ENCODE measurements around the gene ZBTB7B.

The ZBTB7B gene

DNA sequence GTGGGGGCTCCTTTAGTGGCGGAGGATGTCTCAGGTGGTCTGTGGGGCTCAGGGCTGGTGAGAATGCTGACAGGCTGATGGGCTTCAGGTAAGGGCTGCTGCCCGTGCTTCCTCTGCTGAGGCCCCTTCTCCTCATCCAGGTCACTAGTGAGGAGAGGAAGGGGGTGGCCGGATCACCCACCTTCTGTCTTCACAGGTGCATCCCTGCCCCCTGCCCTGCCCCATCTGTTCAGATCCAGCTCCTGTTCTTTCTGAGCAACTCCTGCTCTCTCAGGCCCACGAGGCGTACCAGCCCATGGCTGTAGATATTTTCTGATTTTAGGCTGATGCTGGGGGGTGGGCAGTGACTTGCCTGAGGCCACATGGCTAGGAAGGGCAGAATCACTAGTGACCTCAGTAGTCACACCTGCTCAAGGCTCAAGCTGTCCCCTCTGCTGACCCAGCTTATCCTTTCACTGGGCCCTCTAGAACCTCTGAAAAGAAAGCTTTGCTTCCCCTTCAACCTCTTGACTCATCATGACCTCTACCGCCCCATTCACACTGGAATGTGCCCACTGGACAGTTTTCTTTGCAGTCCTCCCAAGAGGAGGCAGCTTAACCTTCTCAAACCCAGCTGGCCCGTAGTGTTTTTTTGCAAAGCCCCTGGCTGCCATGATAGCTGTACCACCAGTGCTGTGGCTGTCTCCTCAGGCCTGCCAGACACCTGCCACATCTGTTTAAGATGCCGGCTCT is 16.2 kb downstream of the ZBTB7B start:
- DNase-seq, result no peak

DNA sequence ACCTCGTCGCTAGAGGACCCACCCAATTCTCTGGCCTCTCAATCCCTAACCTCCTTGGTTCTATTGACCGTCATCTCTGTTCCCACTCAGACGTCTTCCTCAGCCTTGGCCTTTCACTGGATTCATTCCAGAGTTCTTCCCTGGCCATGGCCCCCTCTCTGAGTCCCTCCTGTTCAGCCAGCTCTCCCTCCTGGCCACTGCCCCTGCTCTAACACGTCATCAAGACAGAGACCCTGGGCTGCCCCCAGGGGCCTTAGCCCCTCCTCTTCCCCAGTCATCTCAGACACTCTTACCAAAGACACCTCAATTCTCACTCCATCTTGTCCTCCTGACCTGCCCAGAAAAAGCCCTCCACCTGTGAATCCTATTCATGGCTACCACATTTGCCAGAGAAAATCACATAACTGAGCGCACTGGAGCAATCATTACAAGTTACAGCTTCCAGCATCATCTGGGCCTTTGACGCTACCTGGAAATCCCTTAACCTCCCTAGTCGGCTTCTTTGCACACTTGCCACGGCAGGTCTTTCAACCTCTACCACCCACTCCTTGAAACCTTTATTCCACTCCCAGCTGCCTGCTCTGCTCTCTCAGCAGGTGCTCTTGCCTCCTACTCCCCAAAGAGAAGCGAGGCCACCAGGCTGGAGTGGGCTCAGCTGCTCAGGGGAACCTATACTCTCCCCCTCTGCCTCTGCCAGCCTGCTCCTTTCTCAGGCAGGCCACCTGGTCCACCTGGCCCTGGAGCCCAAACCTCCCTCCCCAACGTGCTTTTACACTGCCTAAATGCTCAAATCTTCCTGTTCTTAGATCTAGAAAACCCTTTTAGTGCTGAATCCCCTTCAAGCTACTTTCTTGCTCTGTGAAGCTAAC is 17.0 kb downstream of the ZBTB7B start:
- no peak for DNase-seq

DNA sequence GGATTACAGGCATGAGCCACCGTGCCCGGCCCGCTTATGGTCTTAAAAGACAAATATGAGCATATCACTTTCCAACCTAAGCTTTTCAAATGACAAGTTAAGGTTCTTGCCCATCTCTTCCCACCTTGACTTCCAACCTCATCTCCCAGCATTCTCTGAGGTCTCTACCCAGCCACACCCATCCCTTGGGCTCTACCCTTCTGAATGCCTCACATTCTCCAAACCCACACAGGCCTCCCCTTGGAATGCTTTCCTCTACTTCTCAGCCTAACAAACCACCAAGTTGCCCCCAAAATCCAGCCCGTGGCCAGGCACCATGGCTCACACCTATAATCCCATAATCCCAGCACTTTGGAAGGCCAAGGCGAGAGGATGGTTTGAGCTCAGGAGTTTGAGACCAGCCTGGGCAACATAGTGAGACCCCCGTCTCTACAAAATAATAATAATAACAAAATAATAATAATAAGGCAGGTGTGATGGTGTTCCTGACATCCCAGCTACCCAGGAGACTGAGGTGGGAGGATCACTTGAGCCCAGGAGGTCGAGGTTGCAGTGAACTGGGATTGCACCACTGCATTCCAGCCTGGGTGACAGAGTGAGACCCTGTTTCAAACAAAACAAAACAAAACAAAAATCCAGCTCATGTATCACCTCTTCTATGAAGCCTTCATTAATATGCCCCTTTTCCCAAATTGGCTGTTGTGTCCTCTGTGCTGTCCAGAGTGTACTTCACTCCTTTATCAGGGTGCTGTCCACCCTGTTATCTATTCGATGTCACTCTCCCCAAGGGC is 19.7 kb downstream of the ZBTB7B start:
- no peak for DNase-seq

DNA sequence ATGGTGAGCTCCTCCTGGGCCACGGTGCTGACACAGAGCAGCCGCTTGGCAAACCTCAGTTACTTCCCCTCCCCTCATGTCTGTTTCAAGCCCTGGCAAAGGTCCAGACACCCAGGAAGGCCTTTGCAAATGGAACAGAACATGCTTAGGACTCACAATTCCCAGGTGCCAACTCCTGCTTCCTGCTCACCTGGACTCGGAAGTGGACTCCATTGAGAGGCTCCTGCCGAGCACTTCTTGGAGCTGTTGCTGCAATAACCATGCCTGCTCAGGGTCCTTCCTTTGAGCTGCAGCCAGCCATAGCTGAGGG is 20.3 kb downstream of the ZBTB7B start:
- no peak for DNase-seq

DNA sequence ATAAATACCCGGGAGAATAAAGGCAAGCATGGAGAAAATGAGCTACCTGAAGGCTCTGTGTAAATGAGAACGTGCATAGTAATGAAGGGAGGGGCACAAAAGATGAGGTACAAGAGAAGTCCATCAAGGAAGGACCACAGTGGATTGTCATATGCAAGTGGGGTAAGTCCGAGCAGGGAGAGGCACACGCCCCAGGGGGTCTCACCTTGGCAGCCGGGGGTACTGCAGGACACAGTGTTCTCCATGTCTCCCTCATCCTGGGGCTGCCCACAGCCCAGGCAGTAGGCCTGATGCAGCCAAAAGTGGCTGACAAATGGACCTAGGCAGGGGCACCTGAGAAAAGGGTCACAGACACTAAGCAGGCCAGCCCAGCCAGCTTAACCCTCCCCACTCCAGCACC is 21.0 kb downstream of the ZBTB7B start:
- no peak for DNase-seq

DNA sequence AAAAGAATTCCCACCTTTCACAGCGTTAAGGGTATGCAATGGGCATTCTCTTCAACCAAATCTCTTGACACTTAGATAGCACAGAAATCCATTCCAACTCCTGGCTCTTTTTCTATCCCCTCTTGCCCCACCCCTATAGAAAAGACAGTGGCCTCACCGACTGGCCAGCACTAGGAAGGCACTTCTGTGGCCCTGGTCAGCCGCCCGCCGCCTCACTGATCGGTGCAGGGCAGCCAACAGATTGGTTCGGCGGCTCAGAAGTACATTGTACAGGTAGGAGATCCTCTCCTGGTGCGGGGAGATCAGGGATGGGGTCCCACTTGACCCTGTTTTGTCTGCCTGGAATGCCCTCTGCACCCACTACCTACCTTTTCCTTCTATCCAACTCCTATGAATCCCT is 21.7 kb downstream of the ZBTB7B start:
- no peak for DNase-seq

DNA sequence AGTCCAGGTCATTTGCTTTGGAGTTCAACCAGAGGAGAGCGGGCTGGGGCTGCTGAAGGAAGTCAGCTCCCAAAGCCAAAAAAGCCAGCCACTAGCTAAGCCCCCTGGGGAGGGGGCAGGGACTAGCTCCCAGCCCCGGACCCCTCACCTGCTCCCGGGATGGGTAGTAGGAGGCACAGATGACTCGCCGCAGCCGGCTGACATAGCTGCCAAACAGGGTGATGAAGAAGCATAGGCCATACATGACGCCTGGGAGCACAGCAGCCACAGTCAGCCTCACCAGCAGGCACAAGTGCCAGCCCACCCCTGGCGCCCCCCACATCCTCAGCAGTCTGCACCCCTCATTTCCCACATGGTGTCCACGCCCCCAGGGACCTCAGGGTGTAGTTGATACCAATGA is 23.6 kb downstream of the ZBTB7B start:
- no peak for DNase-seq

DNA sequence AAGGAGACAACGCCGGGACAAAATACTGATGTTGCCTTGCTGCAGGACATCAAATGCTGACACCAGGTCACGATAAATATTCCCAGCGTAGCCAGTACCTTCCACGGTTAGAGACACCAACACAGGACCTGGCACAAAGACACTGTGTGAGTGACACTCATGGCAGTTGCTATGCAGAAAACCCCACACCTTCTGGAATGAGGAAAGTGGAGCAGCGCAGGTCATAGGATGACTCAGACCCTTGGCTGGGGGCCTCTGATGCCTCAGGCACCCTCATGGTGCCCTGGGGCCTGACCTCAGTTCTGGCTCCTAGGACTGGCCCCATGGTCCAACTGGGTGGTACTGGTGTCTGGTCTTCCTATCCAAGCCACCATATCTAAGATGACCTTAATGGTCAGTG is 24.0 kb downstream of the ZBTB7B start:
- DNase-seq, result no peak

DNA sequence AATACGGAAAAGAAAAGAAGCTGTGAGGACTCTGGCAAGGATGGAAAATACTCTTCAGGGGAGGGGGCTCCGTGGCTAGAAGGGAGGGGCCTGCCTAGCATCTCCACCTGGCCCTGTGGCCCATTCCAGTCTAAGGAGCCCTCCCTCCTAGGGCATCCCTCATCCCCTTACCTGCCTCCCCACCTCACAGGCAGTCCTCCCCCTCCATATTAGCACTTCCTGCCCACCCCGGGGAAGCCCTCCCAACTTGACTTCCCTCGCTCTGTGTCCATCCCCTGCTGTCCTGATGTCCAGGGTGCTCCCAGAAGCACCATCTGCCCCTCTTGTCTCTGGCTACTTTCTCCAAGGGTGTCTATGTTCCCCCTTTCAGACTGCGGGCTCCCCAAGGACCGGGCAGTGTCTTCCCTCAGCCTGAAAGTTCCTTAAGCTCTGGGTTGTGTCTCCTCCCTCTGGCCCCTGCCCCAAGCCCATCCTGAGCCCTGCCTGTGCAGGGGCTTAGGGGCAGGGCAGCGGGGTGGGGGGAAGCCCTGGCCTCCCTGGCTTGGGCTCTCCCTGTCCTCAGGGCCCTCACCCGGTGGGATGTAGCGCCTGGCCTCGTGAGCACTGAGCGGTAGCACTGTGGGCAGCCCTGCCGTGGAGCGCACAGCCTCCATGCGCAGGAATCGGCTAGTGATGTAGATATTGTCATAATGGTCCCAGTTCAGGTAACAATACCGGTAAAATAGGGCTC is 27.1 kb downstream of the ZBTB7B start:
- no peak for DNase-seq

DNA sequence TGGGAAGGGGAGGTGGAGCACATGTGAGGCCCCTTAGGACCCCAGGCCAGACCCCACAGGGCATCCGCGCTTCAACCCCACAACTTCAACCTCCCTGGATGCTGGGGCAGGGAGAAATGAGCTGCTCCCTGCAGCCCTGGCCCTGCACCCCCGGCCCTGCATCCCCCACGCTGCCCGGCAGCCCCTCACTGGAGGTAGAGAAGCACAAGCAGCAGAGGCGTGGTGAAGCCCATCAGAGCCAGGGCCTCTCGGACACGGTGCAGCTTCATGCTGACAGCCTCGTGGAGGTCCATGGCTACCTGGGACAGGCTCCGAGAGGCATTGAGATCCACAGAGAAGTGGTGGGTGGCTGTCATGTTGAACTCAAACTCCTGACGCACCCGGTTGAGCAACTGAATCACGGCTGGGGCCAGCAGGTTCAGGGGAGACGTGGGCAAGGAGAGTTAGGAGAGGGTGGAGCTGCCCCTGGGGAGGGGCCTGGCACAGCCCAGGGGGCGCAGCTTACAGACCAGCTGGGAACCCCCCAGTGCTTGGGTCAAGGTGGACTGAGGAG is 27.7 kb downstream of the ZBTB7B start:
- DNase-seq, result no peak

DNA sequence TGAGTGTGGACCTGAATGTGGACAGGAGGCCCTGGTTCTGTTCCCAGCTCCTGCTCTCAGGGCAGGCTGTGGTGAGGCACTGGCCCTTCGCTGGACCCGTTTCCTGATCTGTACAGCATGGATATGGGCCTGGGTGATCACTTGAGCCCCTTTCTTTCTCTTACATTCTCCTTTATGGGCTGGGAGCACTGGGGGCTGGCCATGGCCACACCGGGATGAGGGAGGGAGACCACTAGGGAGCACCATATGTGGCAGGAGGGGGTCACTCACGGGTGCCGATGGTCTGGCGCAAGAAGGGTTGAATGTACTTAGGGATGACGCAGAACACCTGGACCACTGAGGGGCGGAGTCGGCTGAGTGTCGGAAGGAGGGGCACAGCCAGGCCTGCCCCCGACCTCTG is 28.3 kb downstream of the ZBTB7B start:
- DNase-seq, result no peak

DNA sequence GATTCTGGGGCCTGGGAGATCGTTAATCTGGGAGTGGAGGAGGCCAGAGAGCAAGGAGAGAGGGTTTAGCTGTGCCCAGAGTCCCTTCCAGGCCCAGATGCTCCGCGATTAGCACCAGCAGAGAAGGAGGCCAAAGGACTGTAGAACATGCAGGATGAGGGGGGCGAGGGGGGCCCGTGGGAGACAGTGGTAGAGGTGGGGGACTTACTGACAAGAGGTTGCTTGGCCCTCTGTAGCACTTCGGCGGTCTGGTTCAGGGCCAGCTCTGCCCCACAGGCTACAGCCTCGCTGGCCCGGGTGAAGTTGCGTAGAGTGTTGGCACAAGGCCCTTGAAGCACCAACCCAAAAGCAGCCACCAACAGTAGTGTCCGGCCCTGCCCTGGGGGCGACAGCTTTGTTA is 30.3 kb downstream of the ZBTB7B start:
- no peak for DNase-seq

DNA sequence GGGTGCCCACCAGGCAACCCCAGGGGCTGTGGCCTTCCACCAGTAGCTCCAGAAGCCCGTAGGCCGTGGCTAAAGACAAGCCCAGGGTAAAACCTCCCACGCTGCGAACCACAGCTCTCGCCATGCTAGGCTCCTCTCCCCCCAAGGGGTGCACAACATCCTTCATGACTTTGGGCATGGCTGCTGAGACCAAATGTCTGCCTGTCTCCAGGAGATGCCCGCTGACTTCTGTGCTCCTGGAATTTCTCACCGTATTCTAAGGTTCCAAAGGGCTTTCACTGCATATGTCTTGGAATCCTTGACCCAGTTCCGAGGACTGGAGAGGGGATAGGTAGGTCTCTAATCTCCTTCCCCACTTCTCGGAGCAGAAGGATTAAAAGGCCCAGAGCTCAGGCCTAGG is 30.9 kb downstream of the ZBTB7B start, which contains the start of the genes DCST1 and DCST2:
DCST1 (plus strand) TSS at position 301 of the 400 bp plus-strand sequence. CDS start 213 bp downstream, outside the sequence.
DCST2 (minus strand) TSS at position 258 of the 400 bp plus-strand sequence; CDS start at position 178, 80 bp downstream.
- no peak for DNase-seq

DNA sequence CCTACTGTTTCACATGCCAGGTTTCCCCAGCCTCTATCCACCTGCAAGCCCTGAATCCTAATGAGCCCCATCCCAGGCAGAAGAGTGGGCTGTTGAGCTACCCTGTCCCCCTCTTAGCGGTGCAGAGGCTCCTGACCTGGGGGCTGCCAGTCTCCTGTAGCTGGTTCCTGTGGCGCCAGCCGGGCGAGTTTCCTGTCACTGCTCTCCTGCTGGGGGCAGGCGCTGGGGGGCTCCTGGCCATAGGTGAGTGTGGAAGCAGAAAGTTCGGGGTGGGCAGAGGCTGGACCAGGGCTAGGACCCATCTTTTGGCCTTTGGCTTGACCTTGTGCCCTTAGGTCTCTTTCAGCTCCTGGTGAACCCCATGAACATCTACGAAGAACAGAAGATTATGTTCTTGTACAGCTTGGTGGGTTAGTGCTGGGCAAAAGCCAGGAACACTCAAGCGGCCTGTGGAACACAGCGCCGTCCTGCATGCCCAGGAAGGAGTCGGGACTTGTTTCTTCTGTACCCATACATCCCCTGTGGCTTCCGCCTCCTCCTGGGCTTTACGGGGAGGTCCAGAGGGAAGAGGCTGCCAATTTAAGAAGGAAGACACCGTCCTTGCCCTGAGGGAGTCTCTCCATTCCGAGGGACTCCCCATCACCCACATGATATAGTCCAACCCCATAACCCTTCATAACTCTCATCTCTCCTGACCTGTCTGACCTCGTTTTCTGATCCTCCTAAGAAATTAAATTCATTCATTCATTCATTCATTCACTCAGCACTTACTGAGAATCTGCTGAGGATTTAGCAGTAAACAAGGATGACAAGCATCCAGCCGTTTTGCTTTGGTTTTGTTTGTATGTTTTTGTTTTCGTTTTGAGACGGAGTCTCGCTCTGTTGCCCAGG is 32.0 kb downstream of the ZBTB7B start:
- DNase-seq, result no peak

DNA sequence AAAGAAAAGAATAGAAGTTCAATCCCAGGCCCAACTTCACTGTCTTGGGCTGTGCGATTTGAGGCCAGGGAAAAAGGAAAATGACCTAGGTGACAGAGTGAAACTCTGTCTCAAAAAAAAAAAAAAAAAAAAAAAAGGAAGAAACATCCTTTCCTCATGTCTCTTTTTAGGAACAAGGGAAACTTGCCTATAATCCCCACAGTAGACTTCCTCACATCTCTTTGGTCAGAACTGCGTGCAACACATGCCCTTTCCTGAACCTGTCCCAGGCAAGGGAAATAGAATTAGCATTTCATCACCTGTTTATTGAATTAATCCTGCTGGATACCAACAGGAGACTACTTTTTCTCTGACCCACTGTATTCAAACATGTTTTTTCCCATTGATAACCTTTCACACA is 33.3 kb downstream of the ZBTB7B start:
- DNase-seq, result no peak

DNA sequence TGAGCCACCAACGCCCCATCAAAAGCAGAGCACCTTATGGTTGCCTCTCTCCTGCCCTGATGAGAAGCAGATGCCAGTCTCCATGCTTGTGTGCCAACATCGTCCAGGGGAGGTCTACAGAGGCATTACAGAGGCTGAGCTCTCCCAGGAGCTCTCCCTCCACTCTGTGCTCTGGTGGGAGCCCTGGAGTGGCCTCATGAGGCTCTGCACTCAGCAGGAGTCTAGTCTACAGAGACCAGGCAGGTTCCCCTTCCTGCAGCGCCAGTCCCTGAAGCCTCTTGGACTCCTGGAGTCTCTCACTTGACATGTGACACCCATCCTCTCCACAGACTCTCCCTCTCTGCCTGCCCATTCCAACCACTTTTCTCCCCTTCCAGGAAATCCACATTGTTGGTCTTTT is 34.4 kb downstream of the ZBTB7B start:
- no peak for DNase-seq

DNA sequence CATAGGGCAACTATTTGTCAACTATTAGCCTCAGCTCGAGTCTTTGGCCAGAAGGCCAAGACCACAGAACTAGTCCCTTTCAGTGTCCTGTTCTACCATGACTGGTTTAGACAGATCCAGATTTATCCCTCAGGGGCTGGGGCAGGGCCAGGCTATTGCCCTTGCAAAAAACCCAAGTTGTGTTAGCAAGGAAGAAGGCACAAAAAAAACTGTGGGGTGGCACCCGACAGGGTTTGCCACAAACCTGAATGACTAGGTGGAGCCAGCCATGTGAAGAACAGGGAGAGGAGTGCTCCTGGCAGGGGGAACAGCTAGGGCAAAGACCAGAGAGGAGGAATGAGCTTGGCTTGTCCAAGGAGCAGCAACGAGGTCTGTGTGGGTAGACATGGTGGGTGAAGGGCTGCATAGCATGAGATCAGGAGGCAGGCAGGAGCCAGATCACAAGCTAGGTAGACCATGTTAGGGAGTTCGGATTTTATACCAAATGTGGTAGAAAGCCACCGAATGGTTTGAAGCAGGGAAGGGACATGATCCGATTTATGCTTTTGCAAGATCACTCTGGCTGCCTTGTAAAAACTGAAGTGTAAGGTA is 35.3 kb downstream of the ZBTB7B start:
- no peak for DNase-seq

DNA sequence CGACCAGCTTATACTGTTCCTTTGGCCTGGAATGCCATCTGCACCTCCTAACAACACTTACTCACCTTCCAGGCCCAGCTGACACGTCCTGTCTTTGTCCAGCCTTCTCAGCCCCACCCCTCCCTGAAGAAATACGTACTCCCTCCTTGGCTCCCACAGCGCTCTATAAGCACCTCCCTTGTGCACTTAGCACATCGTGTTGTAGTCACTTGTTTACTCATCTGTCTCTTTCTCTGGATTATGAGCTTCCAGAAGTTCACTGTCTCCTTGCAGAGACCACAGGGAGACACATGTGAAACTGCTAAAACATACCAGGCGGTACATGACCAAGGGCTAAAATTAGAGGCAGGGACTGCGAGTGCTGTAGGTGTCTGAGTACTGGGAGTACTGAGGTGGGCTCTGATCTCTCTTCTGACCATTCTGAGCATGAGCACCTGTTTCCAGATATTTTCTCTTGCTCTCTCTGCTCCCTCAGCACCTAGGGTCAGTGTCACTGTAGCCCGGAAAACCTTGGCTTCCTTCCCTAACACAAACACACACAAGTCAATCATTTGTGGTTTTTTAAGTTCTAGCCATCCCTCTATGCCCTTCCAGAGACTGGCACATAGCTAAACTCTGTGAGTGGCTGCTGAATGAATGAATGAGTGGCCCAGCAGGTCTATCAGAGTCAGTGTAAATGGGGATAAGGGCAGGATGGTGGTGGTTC is 36.2 kb downstream of the ZBTB7B start:
- DNase-seq, result no peak

DNA sequence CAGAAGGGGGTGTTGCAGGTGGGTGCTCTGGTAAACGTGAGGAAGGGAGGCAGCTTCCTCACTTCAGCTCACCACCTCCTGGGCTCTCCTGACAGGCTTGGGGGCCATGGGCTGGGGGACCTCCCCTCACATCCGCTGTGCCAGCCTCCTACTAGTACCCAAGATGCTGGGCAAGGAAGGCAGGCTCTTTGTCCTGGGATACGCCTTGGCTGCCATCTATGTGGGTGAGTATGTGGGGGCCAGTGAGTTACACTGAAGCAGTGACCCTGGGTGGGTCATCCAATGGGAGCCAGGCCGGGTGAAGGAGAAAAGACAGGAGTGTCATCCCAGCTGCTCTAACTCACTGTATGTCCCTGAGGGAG is 36.7 kb downstream of the ZBTB7B start:
- no peak for DNase-seq

DNA sequence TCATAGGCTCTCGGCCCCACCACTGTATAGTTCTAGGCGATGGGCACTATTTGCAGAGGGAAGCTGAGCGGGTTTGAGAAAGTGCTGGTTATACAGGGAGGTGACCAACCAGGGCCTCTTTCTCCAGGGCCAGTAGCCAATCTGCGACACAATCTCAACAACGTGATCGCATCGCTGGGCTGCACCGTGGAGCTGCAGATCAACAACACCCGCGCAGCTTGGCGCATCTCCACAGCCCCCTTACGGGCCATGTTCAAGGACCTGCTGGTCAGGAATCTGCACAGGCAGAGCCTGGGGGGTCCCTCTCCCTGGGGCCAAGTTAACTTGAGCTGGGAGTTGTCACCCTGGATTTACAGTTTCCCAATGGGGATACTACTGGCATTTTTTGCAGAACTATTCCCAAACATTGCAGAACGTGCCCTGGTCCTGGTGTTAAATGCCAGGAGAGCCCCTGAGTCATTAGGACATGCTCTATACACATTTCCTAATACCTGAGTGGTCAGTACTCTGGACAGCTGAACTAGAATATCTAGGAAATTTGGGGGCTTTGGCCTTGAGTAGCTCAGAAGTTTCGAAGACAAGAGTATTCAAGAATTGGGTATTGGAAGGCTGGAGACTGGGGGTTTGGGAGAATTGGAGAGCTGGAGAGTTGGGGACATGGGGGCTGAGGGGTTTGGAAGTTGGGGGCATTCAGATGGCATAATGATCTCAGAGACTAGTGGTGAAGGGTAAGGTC is 37.9 kb downstream of the ZBTB7B start:
- DNase-seq, result no peak
